Activated T-helper 1 cell treated with Interleukin-2 at 50 U/mL for 16 hours (primary cell): Measurements from ENCODE around the gene RPS2.

ENCODE experiments used
- DNase-seq: peaks from one replicate; pipeline ENCODE4 v3.0.0-alpha.2; 2020; ENCODE audit warnings: low read depth

RPS2 gene

DNA sequence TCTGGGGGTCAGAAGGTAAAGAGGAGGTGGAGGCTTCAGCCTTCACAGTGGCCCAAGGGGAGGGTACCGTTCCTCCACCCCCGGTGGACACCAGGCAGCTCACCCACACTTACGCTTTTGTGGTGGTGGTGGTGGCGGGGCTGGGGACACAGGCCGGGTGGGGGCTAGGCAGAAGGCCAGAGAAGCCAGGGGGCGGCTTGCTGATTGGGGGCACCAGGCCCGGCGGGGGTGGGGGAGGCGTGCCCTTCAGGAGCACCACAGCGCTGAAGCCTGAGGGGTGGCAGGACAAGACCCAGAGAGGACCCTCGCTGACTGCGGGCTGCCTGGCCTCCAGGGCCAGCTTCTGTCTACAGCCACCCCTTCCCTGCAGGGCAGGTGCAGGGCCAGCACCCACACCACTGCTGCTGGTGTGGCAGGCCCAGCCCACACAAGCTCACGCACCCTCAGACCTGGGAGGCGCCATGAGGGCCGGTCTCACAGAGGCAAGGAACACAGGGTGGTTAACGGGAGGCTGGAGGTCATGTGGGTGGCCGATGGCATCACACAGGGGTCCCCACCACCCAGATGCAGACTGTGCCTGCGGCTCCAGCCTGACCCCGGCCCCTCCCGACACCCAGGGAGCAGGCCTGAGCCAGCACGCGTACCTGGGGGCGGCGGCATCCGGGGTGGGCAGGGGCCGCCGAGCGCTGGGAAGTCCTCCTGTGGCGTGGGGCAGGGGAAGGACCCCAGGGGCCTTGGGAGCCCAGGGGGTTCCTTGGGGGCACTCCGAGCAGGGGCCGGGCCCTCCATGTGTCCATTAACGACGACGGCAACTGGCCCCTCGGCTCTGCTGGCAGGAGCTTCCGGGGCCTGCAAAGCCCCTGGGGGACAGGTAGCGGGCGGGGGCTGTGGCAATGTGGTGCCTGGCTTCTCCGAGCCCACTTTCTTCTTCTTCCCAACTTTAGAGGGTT is 34.5 kb upstream of the RPS2 start:
- no peak for DNase-seq

DNA sequence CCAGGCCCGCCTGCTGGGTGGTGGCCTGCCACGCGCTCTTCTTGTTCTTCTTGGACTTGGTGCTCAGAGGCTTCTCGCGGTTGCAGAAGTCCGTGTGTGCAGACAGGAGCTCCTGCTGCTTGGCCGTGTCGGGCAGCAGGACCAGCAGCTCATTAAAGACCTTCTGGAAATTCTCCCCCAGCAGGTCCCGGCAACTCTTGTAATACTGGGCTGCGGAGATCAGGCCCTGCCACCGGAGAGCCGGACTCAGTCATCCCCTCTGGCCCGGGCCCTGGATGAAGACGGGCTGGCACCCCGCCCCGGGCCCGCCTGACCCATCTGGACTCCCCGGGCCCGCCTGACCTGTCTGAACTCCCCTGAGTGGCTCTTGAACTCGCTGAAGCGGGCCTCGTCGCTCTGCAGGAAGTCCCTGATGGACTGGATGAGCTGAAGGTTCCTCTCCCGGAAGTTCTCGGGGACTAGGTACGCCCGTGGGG is 33.8 kb upstream of the RPS2 start:
- DNase-seq: no peak

DNA sequence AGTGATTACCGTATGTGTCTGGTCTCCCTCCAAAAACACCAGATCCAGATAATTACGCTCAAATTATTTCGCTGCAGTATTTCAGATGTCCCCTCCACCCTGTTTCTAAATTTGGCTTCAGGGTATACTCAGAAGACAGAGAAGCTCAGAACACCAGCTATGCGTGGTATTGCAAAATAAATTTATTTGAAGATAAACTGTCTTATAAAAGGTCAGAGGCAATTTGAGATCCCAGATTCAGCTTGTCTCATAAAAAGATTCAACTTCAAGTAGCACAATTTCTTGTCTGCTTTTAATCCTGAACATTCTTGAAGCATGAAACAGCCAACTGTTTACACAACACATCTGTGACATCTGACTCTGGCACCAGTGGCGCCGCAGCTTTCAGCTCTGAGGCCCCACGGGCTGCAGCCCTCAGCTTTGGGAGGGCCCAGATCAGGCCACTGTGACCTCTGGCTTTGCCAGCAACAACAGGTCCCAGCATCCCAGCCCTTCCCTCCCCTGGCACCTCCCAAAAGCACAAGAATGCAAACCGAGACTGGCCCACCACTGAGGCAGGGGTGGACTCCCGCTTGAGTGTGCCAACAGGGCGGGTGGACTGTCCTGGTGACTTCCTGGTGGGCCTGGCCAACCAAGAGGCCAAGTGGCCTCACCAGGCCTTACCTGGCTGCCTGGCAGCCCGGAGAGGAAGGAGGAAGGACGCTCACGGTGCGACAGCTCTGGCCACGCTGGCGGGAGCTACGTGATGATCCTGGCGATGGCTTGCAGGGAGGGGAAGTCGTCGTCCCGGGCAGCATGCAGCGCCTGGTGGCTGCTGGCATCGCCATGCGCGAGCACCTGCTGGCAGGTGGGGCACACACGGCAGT is 33.1 kb upstream of the RPS2 start:
- DNase-seq: no peak

DNA sequence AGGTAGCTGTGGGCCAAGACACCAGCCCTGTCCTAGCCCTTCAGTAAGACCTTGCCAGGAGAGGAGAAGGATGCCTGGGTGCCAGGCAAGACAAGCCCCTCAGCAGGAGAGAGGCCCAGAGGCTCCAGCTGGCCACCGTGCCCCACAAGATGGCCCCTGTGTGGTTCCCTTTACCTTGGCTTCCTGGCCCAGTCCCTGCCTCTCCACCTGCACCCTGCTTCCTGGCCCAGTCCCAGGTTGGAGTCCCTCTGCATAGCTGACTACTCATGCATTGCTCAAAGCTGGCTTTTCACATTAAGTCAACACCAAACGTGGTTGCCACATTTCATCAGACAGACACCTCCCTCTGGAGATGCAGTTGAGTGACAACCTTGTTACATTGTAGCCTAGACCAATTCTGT is 29.1 kb upstream of the RPS2 start:
- no peak for DNase-seq

- DNase-seq: no peak
Observed at GRCh38 chr16:1992704-1993317, 28.2 kb upstream of the RPS2 start.

DNA sequence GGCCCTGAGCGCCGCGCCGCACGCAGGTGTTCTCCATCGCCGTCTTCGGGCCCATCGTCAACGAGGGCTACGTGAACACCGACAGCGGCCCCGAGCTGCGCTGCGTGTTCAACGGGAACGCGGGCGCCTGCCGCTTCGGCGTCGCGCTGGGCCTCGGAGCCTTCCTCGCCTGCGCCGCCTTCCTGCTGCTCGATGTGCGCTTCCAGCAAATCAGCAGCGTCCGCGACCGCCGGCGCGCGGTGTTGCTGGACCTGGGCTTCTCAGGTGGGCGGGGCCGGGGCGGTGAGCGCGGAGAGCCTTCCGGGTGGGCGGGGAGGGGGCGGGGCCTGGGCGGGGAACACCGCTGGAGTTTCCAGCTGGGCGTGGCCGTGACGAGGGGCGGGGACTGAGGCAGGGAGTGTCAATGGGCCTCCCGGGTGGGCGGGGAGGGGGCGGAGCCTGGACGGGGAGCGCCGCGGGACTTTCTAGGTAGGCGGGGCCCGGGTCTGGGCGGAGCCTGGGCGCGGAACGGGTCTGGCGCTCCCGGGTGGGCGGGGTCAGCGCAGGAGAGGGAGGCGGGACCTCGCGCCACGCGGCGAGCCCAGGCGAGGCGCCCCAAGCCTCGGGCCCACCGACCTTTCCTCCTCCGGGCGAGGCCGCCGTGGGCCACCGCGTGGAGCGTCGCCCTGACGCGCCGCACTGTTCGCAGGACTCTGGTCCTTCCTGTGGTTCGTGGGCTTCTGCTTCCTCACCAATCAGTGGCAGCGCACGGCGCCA is 27.5 kb upstream of the RPS2 start:
- DNase-seq: peak; percentile 94

GRCh38 chr16:1991588-1991947 is 26.9 kb upstream of the RPS2 start:
- no peak for DNase-seq

- DNase-seq: no peak
Observed at GRCh38 chr16:1991135-1991551, 26.5 kb upstream of the RPS2 start.

- DNase-seq: no peak
Observed at GRCh38 chr16:1990351-1991134, 25.9 kb upstream of the RPS2 start.

DNA sequence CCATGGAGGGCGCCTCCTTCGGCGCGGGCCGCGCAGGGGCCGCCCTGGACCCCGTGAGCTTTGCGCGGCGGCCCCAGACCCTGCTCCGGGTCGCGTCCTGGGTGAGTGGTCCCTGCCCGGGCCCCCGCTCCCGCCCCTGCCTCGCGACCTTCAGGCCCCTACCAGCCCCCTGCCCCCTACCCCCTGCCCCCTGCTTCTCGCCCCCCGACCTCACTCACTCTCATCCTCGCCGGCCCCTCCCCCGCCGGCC is 25.4 kb upstream of the RPS2 start:
- no peak for DNase-seq

DNA sequence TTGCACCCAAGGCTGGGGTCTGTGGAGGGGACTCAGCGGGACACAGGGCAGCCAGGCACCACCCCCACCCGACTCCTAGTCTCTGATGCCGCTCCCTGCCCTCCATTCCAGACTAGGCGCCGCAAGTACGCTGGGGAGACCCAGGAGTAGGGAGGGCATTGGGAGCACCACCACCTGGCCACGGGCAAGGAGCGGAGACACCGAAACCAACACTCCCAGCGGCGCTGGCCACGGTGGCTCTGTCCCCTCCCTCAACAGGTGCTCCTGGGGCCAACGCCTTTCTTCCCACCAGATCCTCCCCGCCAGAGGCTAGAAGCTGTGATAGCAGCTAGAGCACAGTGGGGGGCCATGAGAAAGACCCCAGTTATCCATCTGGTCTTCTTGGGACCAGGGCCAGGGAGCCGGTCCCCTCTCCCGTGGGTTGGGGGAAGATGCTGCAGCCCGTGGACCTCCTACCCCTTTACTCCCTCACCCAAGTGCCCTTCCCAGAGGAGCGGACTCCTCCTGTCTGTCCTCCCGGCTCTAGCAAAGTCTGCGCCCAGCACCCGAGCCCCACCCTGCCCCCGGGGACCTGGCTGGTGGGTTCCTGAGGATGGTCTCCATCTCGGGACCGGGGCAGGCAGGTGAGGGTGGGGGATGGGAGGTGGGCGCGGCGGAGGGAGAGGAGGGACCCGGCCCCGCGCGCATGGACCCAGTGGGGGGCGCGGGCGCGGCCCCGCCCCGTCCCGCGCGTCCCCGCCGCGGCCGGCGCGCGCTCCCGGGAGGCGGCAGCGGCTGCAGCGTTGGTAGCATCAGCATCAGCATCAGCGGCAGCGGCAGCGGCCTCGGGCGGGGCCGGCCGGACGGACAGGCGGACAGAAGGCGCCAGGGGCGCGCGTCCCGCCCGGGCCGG is 24.8 kb upstream of the RPS2 start, which contains the start of gene SYNGR3:
TSS of gene SYNGR3 (plus strand) at position 762 of the 892 bp plus-strand sequence. CDS start 133 bp downstream, outside the sequence.
- DNase-seq: no peak

DNA sequence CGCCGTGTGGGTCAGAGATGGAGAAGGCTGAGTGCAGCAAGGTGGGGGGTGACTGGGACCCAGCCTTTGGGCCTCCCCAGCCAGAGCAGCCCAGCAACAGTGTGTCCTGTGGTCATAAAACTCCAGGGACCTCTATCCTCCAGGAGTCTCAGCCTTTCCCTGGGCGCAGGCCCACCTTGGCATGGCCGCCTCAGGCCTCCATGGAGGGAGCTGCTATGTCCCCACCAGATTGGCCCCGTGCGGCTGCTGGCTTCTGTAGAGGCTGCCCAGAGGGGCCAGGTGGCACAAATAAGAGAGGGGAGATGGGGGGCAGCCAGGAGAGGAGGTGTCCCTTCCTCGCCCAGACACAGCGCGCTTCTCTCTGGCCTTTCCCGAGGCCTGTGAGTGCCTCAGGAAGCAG is 22.6 kb upstream of the RPS2 start:
- DNase-seq: no peak

DNA sequence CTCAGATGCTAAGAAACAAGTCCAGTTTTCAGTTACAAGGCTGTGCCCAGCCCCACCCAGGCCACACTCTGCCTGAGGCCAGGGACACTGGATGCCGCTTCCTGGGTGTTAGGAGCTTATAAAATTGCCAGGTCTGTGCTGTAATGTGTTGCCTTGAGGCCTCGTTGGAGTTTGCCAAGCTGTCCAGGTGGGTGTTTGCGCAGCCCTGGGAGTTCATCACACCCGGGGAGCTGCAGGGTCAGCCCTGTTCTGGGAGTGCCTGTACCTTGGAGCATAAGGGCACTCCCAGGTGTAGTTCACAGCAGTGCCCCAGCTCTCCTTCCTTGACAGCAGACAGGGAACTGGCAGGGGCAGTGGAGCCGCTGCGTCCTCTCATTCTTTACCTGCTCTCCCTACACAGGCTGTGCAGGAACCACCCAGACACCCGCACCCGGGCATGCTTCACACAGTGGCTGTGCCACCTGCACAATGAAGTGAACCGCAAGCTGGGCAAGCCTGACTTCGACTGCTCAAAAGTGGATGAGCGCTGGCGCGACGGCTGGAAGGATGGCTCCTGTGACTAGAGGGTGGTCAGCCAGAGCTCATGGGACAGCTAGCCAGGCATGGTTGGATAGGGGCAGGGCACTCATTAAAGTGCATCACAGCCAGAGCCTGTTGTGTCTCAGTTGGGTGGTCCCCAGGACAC is 21.0 kb upstream of the RPS2 start:
- no peak for DNase-seq

GRCh38 chr16:1984347-1985225 is 20.0 kb upstream of the RPS2 start:
- no peak for DNase-seq

DNA sequence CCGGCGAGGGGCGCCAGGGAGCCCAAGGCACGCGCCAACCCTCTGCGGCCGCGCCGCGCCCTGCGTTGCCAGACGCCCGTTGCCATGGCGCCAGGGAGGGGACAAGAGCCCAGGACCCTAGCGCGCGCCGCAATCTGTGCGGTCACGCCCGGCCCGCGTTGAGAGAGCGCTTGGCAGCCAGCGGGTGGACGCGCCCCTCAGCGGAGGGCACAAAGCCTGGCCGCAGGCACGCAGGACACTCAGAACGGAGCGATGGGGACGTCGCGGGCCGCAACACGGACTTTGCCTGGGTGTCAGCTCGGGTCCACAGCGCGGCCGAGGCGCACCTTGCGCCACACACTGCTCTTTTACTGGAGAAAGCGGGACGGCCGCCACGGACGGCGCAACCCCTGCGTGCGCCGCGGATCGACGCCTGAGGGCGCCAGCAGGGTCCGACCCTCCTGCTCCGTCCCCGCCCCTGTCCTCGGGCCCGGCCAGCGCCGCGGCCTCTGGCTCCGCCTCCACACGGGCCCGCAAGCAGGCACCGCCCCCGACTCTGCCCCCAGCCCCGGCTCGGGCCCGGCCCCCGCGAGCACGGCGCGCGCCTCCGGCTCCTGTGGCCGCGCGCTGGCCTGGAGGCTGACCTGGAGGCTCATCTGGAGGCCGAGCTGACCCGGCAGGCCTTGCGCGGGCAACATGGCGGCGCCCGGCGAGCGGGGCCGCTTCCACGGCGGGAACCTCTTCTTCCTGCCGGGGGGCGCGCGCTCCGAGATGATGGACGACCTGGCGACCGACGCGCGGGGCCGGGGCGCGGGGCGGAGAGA is 19.1 kb upstream of the RPS2 start, which contains the start of gene GFER:
TSS of gene GFER (plus strand) at position 650 of the 803 bp plus-strand sequence. CDS start at position 676, 26 bp downstream.
- peak; percentile 41 for DNase-seq

DNA sequence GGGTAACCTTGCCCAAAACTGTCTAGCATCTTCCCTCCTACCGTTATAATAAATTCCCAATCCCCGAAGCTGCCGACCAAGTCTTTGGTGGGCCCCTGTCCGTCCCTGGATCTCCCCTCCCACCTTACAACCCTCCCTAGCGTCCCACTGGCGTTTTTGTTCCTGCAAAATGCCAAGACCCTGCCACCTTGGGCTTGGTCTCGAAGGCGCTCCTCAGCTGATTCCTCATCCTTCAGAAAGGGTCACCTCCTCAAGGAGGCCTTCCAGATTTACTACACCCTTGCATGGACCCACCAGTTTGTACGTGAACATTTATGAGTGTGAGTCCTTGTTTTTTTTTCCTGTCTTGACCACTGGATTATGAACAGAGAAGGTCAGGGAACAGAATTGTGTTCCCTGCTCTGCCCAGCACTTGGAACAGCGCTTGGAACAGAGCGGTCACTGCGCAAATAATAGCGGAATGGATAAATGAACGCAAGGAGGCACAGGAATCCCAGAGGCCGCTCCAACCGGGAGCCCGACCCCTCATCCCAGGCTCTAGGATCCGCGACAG is 18.4 kb upstream of the RPS2 start:
- DNase-seq: no peak

DNA sequence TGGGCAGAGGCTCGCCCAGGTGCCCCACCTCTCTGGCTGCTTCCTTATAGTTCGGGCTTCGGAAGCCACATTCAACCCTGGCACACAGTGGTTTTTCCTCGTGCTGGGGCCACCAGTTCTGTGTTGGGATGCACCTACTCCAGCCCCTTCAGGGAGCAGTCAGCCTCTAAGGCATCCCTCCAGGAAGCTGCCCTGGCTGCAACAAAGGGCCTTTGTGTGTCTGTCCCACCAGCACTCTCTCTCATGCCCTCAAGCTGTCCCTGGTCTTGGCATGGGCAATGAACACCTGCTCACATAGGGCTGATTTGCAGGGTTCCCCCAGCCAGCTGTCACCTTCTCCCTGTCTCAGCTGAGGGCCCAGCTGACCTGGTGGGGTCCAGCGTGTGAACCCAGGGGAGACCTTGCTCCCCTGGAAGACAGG is 17.4 kb upstream of the RPS2 start:
- DNase-seq: no peak
